GM12864 (cell line): ENCODE results near the gene KNG1.
"Not testable (repeated sequence)": the region's sequence is repeated elsewhere in the genome, so short reads cannot be mapped to it uniquely, and the experiment has no call there.

Experiments used
- DNase-seq: peaks from one replicate; pipeline ENCODE4 v3.0.0-alpha.2; 2011; ENCODE audit warnings: low read depth
- H3K4me3 ChIP-seq: 2 replicates; pipeline ENCODE4 v1.5.1; 2011; ENCODE audit warnings: mild to moderate bottlenecking, low read depth, low read length, control low read depth
- TF ChIP-seq, protein P1 (sequence below): IDR thresholded peaks from 2 replicates; pipeline ENCODE4 v1.5.1; 2011; ENCODE audit warnings: low read depth, mild to moderate bottlenecking, moderate library complexity, low read length, control low read depth, inconsistent platforms; ENCODE audit errors: missing control alignments

Gene KNG1

GRCh38 chr3:186680869-186681268, 36.3 kb upstream of the KNG1 start:
- no peak overlapping the region for H3K4me3 ChIP-seq
- TF ChIP-seq, protein P1, sequence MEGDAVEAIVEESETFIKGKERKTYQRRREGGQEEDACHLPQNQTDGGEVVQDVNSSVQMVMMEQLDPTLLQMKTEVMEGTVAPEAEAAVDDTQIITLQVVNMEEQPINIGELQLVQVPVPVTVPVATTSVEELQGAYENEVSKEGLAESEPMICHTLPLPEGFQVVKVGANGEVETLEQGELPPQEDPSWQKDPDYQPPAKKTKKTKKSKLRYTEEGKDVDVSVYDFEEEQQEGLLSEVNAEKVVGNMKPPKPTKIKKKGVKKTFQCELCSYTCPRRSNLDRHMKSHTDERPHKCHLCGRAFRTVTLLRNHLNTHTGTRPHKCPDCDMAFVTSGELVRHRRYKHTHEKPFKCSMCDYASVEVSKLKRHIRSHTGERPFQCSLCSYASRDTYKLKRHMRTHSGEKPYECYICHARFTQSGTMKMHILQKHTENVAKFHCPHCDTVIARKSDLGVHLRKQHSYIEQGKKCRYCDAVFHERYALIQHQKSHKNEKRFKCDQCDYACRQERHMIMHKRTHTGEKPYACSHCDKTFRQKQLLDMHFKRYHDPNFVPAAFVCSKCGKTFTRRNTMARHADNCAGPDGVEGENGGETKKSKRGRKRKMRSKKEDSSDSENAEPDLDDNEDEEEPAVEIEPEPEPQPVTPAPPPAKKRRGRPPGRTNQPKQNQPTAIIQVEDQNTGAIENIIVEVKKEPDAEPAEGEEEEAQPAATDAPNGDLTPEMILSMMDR: no peak
- DNase-seq: no peak

GRCh38 chr3:186682812-186683211, 34.3 kb upstream of the KNG1 start:
- H3K4me3 ChIP-seq: no peak overlapping the region
- TF ChIP-seq, protein P1: no peak
- no peak for DNase-seq

DNA sequence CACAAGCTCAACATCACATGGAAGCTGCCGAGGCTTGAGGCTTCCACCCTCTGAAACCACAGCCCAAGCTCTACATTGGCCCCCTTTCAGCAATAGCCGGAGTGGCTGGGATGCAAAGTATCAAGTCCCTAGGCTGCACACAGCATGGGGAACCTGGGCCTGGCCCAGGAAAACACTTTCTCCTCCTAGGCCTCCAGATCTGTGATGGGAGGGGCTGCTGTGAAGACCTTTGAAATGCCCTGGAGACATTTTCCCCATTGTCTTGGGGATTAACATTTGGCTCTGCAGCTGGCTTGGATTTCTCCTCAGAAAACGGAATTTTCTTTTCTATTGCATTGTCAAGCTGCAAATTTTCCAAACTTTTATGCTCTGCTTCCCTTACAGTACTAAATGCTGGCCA, 33.2 kb upstream of the KNG1 start:
- TF ChIP-seq, protein P1: no peak
- DNase-seq: no peak

GRCh38 chr3:186686475-186686874, 30.7 kb upstream of the KNG1 start:
- not testable (repeated sequence) for H3K4me3 ChIP-seq, DNase-seq

More for the DNA sequence above, 33.2 kb upstream of the KNG1 start:
- no peak overlapping the region for H3K4me3 ChIP-seq

- DNase-seq: no peak
- no peak overlapping the region for H3K4me3 ChIP-seq
- TF ChIP-seq, protein P1: no peak
These were observed 30.0 kb upstream of the KNG1 start for GRCh38 chr3:186687120-186687651.

DNA sequence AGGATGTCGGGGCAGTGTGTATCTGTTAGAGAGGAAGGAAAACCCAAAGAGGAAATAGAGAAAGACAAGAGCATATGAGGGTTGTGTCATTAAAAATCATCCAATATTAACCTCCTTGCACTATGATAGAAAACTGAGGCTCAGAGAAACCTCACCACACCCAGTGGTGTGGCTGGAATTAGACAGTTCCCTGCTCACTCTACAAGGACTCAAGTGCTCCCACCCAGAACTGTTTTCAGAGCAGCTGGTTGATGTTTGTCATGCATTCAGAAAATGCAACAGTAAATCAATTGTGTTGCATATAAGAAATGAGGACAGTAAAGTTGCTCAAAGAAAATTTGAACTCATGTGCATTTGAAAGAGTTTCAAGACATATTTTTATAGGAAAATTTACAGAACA, 26.9 kb upstream of the KNG1 start:
- not testable (repeated sequence) for H3K4me3 ChIP-seq, DNase-seq

DNA sequence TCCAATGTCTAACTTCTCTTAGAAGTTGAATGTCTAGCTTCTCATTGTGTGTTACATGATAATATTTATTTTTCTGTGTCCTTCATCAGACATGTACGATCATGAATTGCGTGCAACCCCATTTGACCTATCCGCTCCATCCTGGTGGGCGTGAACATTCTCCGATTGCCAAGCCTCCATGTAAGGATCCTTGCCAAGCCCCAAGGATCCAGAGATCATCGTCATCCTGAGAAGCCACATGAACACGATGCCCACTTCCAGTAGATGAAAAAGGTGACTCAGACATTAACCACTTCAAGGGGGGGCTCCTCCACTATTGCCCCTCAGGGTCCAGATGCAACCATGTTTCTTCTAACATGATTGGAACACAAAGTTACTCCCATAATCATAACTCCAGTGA, 25.5 kb upstream of the KNG1 start:
- no peak overlapping the region for H3K4me3 ChIP-seq
- no peak for DNase-seq
- TF ChIP-seq, protein P1: no peak

DNA sequence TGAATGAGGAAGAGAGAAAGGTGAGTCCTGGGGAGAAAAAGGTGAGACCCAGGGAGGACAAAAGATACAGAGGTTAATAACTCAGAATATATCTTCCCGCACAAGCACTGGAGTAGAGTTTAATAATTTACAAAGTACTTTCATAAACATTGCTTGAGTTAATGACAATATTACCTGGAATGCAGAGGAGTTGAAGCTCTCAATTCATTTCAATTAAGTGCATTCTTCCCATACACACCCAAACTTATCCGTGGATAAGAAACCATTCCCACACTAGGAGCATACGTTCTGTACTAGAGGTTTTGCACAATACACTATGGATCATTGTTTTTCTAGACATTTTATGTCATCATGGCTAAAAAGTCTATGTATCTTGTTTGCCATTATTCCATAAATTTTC, 23.3 kb upstream of the KNG1 start:
- no peak overlapping the region for H3K4me3 ChIP-seq
- TF ChIP-seq, protein P1: no peak
- no peak for DNase-seq
